SU-DHL-6 (cell line): ENCODE measurements around the gene AGRN.

Experiments used
- EZH2phosphoT487 ChIP-seq: fragments of 200-600 bp; sonication (generic), shearing (Covaris generic); conservative IDR thresholded peaks from 2 replicates; pipeline ENCODE4 v1.6.1; 2018; ENCODE audit warnings: mild to moderate bottlenecking, antibody characterized with exemption, low read length, moderate library complexity, mixed read lengths
- TF ChIP-seq, protein P1 (sequence below): fragments of 200-600 bp; sonication (generic); IDR thresholded peaks from one replicate; pipeline ENCODE4 v1.5.1; 2017; ENCODE audit warnings: antibody characterized with exemption, mild to moderate bottlenecking, low read length, moderate library complexity; ENCODE audit not compliant: insufficient read depth, poor library complexity, severe bottlenecking

DNA sequence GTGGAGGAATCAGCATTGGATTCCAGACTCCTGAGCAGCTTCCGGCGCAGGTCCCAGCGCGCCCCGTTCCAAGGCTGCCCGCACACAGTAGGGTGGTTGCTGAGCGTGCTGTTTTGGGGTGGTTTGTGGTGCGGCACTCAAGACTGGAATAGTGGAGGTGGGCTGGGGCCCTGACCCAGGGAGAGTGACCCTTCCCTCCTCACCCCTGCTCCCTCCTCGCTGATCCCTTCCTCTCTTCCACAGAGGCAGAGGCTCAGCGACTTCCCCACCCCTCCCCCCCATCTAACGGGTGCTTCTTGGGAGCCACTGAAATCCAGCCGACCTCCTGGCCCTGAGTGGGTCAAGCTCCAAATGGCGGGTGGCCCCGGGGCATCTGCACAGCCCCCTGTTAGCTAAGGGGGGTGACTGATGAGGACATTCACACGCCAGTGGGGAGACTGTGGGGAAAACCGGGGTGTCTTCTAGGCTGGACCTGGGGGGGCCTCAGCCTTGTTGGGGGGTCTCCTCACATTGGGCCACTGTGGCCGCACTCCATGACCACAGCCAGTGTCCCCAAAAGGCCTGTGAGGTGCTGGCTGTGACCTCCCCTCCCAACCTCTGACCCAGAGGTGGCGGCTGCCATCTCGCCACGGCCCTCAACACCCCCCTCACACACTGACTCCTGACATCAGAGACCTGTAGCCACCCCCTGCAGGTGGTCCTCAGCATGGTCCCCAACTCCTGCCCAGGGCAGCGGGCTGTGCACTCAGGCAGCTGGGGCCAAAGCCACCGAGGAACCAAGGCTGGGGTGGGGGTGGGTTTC lies 16.1 kb upstream of the AGRN start:
- TF ChIP-seq, protein P1, sequence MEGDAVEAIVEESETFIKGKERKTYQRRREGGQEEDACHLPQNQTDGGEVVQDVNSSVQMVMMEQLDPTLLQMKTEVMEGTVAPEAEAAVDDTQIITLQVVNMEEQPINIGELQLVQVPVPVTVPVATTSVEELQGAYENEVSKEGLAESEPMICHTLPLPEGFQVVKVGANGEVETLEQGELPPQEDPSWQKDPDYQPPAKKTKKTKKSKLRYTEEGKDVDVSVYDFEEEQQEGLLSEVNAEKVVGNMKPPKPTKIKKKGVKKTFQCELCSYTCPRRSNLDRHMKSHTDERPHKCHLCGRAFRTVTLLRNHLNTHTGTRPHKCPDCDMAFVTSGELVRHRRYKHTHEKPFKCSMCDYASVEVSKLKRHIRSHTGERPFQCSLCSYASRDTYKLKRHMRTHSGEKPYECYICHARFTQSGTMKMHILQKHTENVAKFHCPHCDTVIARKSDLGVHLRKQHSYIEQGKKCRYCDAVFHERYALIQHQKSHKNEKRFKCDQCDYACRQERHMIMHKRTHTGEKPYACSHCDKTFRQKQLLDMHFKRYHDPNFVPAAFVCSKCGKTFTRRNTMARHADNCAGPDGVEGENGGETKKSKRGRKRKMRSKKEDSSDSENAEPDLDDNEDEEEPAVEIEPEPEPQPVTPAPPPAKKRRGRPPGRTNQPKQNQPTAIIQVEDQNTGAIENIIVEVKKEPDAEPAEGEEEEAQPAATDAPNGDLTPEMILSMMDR = no peak
- TF ChIP-seq EZH2phosphoT487 = no peak
